HG02678 (cell line): ENCODE results near the gene SMARCA2.

Source experiments
- ATAC-seq: cut with Tn5 transposase; IDR thresholded peaks from one replicate; pipeline ENCODE4 v1.9.1; 2021; ENCODE audit warnings: mild to moderate bottlenecking, moderate library complexity; ENCODE audit not compliant: unreplicated experiment

Gene SMARCA2

DNA sequence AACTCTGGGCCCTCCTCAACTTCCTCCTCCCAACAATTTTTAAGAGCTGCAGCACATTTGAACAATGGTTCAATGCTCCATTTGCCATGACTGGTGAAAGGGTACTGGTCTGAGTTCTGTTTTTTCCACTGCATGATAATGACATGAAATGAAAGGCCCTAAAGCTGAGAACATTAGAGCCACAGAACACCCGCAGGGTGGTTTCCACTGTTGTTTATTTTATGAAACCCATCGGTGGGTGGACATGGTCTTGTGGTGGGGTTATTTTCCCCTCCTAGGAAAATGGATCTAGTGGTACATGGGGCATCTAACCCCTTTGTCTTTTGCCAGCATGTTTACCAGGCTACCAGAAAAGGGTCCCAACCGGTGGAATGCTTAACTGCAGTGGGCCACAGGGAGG, 71.8 kb downstream of the SMARCA2 start:
- peak; percentile 62 for ATAC-seq

DNA sequence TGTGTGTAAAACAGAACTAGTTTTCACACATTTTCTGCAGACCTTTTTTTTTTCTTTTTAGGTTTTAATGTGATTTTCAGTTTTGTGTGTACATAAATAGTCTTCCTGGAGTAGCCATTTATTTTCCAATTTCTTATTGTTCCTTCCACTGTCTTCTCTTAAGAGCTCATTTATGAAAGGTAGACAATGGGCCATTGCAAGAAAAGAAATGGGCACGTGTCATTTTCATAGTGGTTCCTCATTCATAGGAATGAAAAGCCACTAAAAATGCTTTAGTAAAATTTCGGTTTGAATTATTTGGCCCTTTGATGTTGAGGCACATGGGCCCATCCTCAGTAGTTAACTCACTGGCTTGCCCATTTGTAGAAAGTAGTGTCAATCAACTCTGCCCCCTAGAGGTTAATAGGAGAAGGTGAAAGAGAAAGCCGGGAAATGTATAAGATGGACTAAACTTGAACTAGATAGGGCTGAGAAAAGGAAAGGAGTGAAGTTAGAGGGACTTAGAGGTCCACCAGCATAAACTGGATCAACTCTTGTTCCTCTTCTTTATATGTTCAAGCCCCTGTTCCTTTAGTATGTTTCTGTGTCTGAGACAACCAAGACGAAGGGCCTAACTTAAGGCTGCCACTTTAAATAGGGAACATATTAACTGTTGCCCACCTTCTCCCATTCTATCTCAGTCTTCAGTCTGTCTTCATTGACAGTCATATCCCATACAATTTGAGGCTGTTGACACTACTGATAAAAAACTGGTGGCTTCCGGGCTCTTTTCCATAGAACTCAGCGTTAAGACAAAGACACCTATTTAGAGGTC, 72.6 kb downstream of the SMARCA2 start:
- peak; percentile 75 for ATAC-seq

DNA sequence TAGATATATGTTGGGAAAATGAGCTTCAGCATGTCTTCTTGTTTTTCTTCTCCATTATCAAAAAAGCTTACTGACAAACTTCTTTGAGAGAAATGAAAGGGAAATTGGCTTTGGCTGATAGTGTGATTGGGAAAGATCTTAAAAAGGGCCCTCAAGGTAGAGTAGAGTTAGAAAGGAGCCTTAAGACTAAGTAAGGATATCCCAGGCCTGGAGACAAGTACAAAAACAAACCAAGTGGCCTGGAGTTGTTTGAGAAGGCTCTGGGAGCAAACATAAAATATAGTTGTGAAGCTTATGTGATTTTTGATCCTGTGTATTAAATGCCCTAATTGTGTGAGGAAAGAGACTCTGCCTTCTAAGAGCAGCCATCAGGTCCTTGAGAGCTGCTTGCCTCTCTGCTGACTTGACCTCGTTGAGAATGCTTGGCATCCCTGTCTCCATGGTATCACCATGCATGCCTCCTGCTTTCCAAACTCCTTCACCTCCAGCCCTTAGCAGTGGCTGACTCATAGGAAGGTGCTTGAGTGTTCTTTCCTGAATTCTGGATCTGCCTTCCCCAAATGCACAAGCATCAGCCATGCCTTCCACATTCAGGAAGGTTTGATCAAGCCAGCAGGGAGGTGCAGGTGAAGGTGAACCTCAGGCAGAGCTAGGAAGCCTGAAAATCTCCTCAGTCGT, 78.9 kb downstream of the SMARCA2 start:
- no peak for ATAC-seq

DNA sequence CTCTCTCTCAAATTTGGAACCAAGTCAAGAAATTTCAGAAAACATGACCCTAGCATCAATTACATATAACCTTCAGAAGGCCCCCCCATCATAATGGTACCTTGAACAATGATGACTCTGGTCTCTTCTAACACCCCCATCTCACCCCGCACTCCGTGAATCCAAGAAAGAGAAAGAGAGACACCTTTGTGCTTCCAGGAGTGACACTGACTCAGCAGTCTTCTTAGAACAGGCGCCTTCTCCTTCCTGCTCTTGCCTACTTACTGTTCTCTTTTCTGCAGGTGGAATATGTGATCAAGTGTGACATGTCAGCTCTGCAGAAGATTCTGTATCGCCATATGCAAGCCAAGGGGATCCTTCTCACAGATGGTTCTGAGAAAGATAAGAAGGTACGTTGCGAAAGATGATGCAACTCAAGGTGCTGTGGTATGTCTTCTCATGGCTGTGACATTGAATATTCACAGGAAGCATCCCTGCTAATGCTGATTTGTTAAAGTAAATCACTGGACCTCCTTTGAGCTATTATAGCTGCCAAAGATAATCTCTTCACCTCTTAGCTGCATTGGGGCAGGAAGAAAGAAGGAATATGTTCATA, 81.3 kb downstream of the SMARCA2 start:
- no peak for ATAC-seq

DNA sequence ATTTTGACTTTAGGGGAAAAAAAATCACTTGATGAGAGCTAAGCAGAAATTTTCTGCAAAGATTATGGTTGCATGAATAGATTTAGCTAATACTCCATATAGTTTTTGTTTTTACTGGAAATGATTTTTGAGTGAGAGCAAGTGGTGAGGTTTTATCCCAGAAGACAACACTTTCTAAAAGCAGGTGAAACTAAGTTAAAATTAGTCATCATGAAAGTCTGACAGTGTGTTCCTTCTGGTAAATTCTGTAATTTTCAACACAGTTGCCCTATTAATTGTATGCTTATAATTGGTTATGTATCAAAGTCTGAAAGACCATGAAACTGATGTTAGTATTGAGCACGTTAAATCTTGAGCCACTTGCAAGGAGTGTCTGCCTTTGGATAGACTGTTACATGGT, 91.5 kb downstream of the SMARCA2 start:
- ATAC-seq = no peak

DNA sequence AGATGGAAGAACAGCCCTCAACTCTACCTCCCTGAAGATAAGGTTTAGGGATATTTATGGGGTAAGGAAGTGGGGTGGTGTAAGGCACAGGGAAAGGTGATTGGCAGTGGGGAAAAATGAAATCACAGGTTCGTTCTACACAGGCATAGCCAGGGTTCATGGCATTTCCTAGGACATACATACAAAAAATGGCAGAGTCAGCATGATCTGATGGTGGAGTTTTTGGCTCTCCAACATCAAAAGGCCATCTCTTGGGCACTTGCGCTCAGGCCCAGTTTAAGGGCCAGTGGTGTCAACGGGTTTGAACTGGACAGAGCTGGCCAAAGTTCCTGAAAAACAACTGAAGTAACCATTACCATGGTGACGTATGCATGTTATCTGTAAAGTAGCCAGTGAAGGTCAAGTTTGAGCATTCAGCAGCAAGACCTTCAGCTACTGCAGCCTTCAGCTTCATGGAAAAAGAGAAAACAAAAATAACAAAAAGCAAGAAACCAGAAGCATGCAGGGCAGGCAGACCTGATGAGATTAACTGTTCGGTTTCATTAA, 92.8 kb downstream of the SMARCA2 start:
- ATAC-seq = no peak

DNA sequence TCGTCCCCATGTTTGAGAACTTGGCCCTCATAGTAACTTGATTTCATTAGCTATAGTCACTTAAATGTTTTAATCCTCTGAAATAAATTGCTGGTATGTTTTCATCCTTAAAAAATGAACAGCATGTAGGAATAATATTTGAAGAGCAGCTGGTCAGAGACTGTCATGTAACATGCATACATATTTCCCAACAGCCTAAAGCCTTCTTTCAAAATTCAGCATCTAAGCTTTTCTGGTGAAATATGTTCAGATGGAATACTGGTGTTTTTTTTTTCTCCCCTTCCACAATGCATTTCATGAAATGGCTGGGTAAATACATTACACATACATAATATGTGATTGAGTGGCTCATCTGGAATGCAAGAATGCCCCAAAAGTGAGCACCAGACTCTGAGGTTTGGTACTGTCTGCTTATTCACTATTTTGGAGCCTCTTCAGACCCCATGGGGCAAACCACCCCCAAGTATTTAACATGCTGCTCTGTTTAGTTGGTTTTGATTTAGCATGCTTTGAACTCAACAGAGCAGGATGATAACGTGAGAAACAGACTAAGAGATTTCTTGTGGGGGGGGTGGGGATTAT, 94.0 kb downstream of the SMARCA2 start:
- no peak for ATAC-seq

DNA sequence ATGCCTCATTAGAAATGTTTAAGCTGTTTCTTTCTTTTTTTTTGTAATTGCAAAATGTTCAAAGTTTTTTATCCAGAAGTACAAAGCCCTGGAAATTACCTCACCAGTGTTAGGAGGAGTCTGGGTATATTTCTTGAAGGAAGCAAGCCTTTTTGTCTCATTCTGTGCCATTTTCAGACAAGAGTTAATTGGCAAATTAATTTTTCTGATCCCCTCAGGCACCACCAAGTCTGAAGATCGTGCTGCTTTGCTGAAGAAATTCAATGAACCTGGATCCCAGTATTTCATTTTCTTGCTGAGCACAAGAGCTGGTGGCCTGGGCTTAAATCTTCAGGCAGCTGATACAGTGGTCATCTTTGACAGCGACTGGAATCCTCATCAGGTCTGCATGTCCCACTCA, 94.9 kb downstream of the SMARCA2 start:
- no peak for ATAC-seq

DNA sequence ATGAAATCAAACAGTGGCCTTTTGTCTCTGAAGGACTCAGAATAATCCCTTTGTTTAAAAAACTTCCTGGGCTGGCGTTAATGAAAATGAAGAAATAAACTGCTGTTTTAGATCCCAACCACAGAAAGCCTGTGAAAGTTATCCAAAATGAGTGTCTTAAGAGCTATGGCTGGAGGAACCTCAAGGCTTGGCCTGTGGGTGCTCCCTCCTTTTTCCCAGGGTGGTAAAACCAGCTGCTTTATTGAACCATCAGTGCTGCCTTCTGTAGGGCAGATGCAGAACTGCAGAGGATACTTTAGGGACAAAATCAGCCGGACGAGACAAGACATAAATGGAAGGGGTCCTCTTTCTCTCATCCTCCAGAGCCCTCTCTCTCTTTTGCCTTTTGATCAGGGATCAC, 100.9 kb downstream of the SMARCA2 start:
- ATAC-seq = no peak

DNA sequence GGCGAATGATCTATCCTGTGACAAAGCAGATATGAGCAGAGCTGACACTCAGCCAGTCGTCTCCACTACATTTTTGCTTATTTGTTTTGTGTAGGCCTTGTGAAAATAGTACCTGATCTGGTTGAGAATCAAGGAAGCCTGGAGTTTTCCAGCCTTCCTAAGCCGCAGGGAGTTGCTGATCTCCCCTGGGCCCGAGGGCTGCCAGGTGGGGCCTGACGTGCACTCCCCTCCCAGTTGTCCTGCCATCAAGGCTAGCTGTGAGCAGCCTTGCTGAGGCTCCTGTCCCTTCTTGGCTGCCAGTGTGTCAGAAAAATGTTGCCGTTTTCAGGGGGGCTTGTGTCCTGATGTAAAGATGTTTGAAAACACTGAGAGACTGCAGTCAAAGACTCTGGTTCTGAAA, 102.4 kb downstream of the SMARCA2 start:
- no peak for ATAC-seq

DNA sequence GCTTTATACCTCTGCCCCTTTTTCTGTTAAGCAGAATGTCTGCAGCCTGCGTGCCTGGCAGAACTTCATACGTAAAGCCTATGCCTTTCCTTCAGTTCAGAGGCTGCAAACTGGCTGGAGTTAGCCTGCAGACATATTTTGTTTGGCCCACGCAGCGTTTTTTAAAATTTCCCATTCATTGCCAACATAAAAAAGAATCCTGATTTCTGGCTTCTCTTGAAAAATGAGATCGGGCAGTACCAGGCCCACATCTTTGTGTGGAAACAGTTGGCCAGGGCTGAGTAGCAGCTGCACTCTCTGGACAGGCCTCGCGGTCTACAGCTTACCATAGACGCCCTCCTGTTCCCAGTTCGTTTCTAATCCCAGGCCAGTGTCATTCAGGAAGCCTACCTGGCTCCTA, 104.4 kb downstream of the SMARCA2 start:
- no peak for ATAC-seq

DNA sequence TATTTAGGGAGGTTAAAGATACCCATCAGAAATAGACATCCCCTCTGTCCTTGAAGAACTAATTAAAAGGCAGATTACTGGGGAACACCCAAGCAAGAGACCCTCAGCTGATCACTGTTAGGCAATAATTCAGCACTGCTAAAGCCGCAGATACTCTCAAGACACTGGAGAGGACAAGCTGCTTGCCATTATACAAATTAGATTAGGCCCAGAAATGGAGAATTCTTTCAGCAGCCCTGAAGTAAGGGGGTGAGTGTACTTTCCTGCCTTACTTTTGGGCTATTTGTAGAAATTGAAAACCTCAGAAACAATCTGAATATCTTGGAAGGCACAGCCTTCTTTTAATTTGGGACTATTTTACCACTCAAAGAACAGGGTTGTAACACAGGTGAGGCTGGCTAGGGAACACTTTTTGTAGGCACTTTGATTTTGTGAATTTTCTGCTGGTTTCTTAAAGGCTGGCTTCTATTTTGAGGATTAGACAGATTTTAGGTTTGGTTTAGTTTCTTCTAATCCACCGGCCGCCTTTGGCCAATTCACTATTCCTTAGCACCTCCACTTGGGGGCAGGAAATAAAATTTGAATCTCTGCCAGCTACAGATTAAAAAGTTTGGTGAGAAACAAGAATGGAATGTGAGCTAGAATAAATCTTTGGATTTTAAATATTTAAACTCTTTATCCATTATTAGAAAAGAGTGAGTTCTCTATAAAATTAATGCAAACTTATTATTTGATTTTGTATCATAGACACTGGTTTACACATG, 106.0 kb downstream of the SMARCA2 start:
- ATAC-seq = no peak

DNA sequence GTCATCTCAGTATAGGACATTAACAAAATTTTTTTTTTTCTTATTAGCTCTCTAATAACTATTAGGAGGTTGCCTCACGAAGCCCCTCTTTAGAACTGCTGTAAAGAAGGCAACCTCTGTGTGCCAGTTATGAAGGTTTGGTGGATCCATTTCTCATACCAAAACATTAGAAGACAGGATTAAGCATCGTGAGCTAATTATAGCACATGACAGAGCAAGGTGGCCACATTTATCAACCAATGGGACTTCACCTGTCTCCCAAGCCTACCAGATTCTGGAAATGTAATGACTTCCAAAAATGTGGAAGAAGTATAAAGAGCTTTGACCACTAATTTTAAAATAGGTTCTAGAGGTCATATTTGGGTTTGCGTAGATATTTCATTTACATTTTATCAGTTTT, 107.2 kb downstream of the SMARCA2 start:
- no peak for ATAC-seq

DNA sequence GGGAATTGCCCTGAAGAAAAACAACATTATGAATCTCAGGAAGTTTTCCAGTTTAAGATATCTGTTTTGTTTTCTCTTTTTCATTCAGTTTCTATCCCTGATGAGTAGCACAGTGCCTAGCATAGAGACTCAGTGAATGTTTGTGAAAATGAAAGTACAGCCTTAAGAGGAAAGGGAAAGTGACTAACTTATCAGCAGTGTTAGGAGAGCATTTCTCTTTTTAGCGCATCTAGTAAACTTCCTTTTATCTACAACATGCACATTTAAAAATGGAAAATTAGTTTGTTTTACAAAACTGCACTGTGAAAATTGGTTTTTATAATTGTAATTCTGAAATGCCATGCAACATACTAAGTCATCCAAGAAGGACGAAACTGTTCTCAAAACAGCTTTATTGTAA, 110.8 kb downstream of the SMARCA2 start:
- ATAC-seq = peak; percentile 94

DNA sequence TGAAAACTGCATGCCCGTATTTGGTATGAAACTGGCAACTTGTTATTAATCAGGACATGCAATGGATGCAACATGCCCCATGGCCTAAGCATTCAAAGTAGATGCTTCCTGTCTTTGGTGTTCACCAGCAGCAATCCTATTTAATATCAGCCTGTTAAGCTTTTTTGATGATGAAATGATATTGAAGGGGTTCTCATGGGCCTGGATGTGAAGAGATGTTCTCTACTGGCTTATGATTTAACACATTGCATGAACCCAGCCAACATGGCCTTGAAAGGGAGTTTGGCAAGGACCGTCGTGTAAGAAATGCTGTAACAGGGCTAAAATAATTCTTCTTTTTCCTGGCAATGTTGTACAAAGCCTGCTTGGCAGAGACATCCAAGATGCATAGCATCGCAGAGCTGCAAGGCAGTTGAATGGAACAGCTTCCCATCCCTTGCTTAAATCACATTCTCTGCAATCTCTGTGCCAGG, 111.2 kb downstream of the SMARCA2 start:
- ATAC-seq = no peak

DNA sequence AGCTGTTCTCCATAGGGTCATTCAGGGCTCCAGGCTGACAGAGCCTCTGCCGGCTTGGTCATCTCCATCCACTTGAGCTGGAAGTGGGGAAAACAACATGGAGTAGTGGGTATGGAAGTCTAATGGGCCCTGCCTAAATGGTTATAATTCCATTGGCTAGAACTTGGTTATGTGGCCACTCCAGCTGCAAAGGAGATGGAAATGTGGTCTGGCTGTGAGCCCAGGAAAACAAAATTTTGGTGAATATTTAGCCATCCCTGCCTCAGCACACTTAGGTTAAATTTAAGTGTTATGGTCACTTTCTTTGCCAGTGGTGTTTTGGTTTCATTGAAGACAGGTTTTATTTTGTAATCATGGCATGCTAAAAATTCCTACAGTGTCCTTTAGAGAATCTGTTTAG, 112.3 kb downstream of the SMARCA2 start:
- ATAC-seq = no peak

DNA sequence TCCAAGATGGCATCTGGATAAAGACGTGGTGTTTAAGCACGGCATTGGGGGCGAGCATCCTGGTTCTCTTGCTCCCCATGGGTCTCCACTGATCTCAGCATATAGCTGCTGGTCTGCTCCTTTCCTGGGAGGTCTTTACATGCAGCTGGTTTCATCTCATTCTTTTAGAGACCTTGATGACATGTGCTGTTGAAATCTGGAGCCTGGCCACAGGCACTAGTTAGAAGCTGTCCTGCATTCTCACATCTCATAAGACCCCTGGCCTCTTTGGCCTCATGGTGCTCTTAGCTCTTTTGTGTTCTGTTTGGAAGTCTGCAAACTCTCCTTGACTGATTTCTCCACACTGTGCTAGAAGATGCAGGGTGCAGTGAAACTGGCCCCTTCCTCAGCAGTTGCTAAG, 113.0 kb downstream of the SMARCA2 start:
- no peak for ATAC-seq

DNA sequence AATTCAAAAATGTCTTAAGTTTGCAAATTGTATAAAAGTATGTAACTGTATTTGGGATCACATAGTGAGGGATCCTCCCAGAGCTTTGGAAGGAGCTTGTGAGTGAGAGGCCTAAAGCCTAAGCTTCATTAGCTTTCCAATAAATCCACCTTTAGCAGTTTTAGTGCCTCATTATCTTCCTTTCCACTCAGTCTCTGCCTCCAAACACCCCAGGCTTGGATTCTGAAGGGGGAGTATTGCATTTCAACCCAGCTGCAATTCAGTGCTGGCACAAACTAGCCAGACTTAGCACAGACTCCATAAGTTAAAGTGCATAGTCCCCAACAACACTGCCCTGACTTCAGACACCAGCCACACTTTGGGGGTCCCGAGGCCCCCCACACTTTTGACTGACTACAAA, 113.5 kb downstream of the SMARCA2 start:
- no peak for ATAC-seq

DNA sequence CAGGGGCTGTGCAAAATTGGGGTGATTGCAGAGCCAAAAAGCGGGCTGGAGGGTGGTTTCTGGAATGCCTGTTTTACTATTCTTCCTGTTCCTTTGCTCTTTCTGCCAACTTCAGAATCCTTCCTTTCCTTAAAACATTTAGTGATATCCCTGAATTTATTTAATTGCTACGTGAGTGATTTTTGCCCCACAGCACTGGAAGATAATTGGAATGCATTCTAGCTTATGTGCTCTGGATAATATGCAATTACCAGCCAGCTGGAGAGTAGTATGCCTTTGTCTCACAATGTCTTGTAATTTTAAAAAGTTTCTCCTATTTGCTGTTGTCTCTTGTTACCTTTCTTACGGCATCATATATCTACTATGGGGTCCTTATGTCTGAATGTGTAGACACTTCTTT, 115.8 kb downstream of the SMARCA2 start:
- no peak for ATAC-seq

DNA sequence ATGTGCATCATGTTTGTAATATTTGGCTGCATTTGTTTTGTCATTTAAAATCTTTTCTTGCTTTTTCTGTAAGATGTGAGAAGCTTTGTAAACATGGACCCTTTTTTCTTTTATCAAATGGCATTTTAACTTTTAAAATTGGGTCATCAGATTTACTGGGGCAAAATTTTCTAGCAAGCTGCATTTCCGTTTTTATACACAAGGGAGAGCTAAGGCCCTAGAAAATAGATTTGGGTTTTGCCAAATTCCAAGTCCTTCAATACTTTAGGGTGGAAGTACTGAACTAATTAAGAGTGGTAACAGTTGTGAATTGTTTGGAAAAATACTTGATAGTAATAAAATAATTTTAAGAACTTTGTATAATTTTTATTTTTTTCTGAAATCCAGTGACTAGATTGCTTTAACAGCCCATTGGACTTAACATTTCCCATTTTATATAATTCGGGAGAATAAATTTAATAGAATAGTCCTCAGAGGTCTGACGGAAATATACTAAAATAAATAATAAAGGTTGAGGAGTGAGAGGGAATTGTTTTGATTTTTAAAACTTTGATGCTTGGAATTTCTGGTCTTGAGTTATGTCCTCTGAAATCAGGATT, 117.4 kb downstream of the SMARCA2 start:
- no peak for ATAC-seq
